ENCODE data around the gene ACSM6. TPM values are rescaled to one million over a fixed set of nuclear protein-coding genes. Genes with fewer than 3 reads are reported as not detected.

The ACSM6 gene
- polyA plus RNA-seq, 1 donor (not counting 4 experiments of a cell fraction or from before 2014, with no cell fraction given): not detected

GRCh38 chr10:95240811-95241210, 46.8 kb downstream of the ACSM6 start:
- H3K9me1 ChIP-seq (ENCODE audit: control insufficient read depth, extremely low read depth, insufficient read depth, low read length): no peaks in the 10 kb centered on the region
- no peak overlapping the region for H3K27ac ChIP-seq (ENCODE audit: control insufficient read depth, insufficient read depth, low read length)
- no peak for TF ChIP-seq EZH2 (IDR thresholded peaks at IDR 0.05; ENCODE audit: low read length)
- TF ChIP-seq, protein P1, sequence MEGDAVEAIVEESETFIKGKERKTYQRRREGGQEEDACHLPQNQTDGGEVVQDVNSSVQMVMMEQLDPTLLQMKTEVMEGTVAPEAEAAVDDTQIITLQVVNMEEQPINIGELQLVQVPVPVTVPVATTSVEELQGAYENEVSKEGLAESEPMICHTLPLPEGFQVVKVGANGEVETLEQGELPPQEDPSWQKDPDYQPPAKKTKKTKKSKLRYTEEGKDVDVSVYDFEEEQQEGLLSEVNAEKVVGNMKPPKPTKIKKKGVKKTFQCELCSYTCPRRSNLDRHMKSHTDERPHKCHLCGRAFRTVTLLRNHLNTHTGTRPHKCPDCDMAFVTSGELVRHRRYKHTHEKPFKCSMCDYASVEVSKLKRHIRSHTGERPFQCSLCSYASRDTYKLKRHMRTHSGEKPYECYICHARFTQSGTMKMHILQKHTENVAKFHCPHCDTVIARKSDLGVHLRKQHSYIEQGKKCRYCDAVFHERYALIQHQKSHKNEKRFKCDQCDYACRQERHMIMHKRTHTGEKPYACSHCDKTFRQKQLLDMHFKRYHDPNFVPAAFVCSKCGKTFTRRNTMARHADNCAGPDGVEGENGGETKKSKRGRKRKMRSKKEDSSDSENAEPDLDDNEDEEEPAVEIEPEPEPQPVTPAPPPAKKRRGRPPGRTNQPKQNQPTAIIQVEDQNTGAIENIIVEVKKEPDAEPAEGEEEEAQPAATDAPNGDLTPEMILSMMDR (optimal IDR thresholded peaks at IDR 0.05 in 1 of 3, IDR thresholded peaks at IDR 0.05 in 1 of 3, conservative IDR thresholded peaks at IDR 0.05 in 1 of 3; ENCODE audit: extremely low read depth in 1 of 3, insufficient read depth in 2 of 3, low read length in 3 of 3): no peak
- H2AFZ ChIP-seq (ENCODE audit: control insufficient read depth, low read length): no peak overlapping the region
- H3K9ac ChIP-seq (ENCODE audit: control insufficient read depth, extremely low read depth, insufficient read depth, low read length): no peak overlapping the region
- peaks cover 8% of the 10 kb centered on the region for H3K4me1 ChIP-seq (ENCODE audit: control insufficient read depth, extremely low read depth, insufficient read depth, low read length)
- H3K27me3 ChIP-seq (ENCODE audit: control insufficient read depth, extremely low read depth, insufficient read depth, low read length): no peaks in the 10 kb centered on the region
- peaks cover 43 to 44% of the 10 kb centered on the region in 2 experiments for H3K36me3 ChIP-seq (ENCODE audit: control insufficient read depth in 2 of 2, extremely low read depth in 1 of 2, insufficient read depth in 2 of 2, low read length in 2 of 2)
- peaks cover 39% of the 10 kb centered on the region for H3K79me2 ChIP-seq (ENCODE audit: control insufficient read depth, insufficient read depth, low read length)
- no peaks in the 10 kb centered on the region for H3K9me3 ChIP-seq (ENCODE audit: control insufficient read depth, low read depth, low read length)
- H3K4me2 ChIP-seq (ENCODE audit: control insufficient read depth, extremely low read depth, insufficient read depth, low read depth, low read length): no peak overlapping the region
- H3K4me3 ChIP-seq (ENCODE audit: control insufficient read depth in 2 of 3, extremely low read depth in 1 of 3, insufficient read depth in 2 of 3, low read depth in 1 of 3, low read length in 3 of 3): no peak overlapping the region
- H4K20me1 ChIP-seq (ENCODE audit: control insufficient read depth, extremely low read depth, insufficient read depth, low read length): no peaks in the 10 kb centered on the region
- DNase-seq (ENCODE audit: low read depth, low spot score): no peak
- FAIRE-seq: no peak
- dilution Hi-C loops (cut with MboI; ENCODE audit: extremely low pct_ligation_motif_present, low sequenced_read_pairs): no loop called here

DNA sequence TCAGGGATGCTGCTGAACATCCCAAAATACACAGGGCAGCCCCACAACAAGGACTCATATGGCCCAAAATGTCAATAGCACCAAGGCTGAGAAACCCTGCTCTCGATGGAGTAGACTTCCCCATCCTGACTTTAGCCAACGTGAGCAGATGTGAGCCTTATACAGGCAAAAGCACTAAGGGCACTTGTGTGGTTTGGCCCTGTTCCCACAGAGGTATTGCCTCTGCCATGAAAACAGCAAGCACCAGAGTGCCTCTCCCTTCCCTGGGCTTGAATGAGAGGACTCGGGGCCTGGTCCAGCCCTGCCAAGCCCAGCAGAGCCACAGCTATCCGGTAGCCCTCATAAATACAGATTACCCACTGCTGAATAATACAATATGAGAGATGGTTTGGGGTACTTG, 47.5 kb downstream of the ACSM6 start:
- H3K27ac ChIP-seq (ENCODE audit: control insufficient read depth, insufficient read depth, low read length): no peak overlapping the region
- H3K36me3 ChIP-seq (ENCODE audit: control insufficient read depth in 2 of 2, extremely low read depth in 1 of 2, insufficient read depth in 2 of 2, low read length in 2 of 2): peaks cover 46 to 49% of the 10 kb centered on the region in 2 experiments
- no peak overlapping the region for H3K4me2 ChIP-seq (ENCODE audit: control insufficient read depth, extremely low read depth, insufficient read depth, low read depth, low read length)
- dilution Hi-C loops (cut with MboI; ENCODE audit: extremely low pct_ligation_motif_present, low sequenced_read_pairs): no loop called here
- H3K79me2 ChIP-seq (ENCODE audit: control insufficient read depth, insufficient read depth, low read length): peaks cover 45% of the 10 kb centered on the region
- no peak for DNase-seq (ENCODE audit: low read depth, low spot score)
- no peaks in the 10 kb centered on the region for H3K9me1 ChIP-seq (ENCODE audit: control insufficient read depth, extremely low read depth, insufficient read depth, low read length)
- H3K4me1 ChIP-seq (ENCODE audit: control insufficient read depth, extremely low read depth, insufficient read depth, low read length): peaks cover 5% of the 10 kb centered on the region
- no peak overlapping the region for H3K9ac ChIP-seq (ENCODE audit: control insufficient read depth, extremely low read depth, insufficient read depth, low read length)
- TF ChIP-seq, protein P1 (optimal IDR thresholded peaks at IDR 0.05 in 1 of 3, IDR thresholded peaks at IDR 0.05 in 1 of 3, conservative IDR thresholded peaks at IDR 0.05 in 1 of 3; ENCODE audit: extremely low read depth in 1 of 3, insufficient read depth in 2 of 3, low read length in 3 of 3): no peak
- TF ChIP-seq EZH2 (IDR thresholded peaks at IDR 0.05; ENCODE audit: low read length): no peak
- no peak overlapping the region for H2AFZ ChIP-seq (ENCODE audit: control insufficient read depth, low read length)
- H4K20me1 ChIP-seq (ENCODE audit: control insufficient read depth, extremely low read depth, insufficient read depth, low read length): no peaks in the 10 kb centered on the region
- FAIRE-seq: no peak
- no peak overlapping the region for H3K4me3 ChIP-seq (ENCODE audit: control insufficient read depth in 2 of 3, extremely low read depth in 1 of 3, insufficient read depth in 2 of 3, low read depth in 1 of 3, low read length in 3 of 3)
- H3K27me3 ChIP-seq (ENCODE audit: control insufficient read depth, extremely low read depth, insufficient read depth, low read length): no peaks in the 10 kb centered on the region
- H3K9me3 ChIP-seq (ENCODE audit: control insufficient read depth, low read depth, low read length): no peaks in the 10 kb centered on the region
